Effector memory CD4-positive, alpha-beta T cell (primary cell): ENCODE measurements around the gene TMPRSS2.

Experiments
- DNase-seq, 3 donors: peaks; one replicate each; pipeline ENCODE4 v3.0.0-alpha.2; 2020
- H3K27ac ChIP-seq: 2 replicates; pipeline ENCODE4 v1.7.0; 2013; ENCODE audit warnings: mild to moderate bottlenecking, low read length, moderate library complexity; ENCODE audit not compliant: insufficient read depth, poor library complexity, severe bottlenecking
- H3K27me3 ChIP-seq: replicated peaks from 2 replicates; pipeline ENCODE4 v1.7.0; 2013; ENCODE audit warnings: mild to moderate bottlenecking, low read length; ENCODE audit not compliant: insufficient read depth, control insufficient read depth, poor library complexity, severe bottlenecking
- H3K36me3 ChIP-seq: 2 replicates; pipeline ENCODE4 v1.7.0; 2013; ENCODE audit warnings: mild to moderate bottlenecking, low read length, moderate library complexity; ENCODE audit not compliant: control insufficient read depth, insufficient read depth
- H3K4me1 ChIP-seq: 2 replicates; pipeline ENCODE4 v1.7.0; 2013; ENCODE audit warnings: low read length, mild to moderate bottlenecking; ENCODE audit not compliant: control insufficient read depth, insufficient read depth, poor library complexity, severe bottlenecking
- H3K4me3 ChIP-seq: 2 replicates; pipeline ENCODE4 v1.7.0; 2013; ENCODE audit warnings: low read length, low read depth, mild to moderate bottlenecking; ENCODE audit not compliant: insufficient read depth, poor library complexity, severe bottlenecking
- H3K9me3 ChIP-seq: 2 replicates; pipeline ENCODE4 v1.7.0; 2013; ENCODE audit warnings: mild to moderate bottlenecking, low read length, moderate library complexity; ENCODE audit not compliant: control insufficient read depth

The TMPRSS2 gene

GRCh38 chr21:41442481-41443186 lies 65.3 kb downstream of the TMPRSS2 start:
- Histone ChIP-seq H3K9me3 (no peaks in the 10 kb centered on the region), H3K27ac (no peak overlapping the region), H3K4me3 (no peak overlapping the region), H3K36me3 (peaks cover 96% of the 10 kb centered on the region), H3K4me1 (no peaks in the 10 kb centered on the region), H3K27me3 (no peaks in the 10 kb centered on the region)
- no peak for DNase-seq

- H3K4me3 ChIP-seq, result no peak overlapping the region
- no peak overlapping the region for H3K27ac ChIP-seq
- H3K36me3 ChIP-seq, result peaks cover 96% of the 10 kb centered on the region
- no peak for DNase-seq
- H3K4me1 ChIP-seq, result no peaks in the 10 kb centered on the region
- H3K27me3 ChIP-seq, result no peaks in the 10 kb centered on the region
- H3K9me3 ChIP-seq, result no peaks in the 10 kb centered on the region
These were observed 66.4 kb downstream of the TMPRSS2 start for GRCh38 chr21:41441546-41441945.

DNA sequence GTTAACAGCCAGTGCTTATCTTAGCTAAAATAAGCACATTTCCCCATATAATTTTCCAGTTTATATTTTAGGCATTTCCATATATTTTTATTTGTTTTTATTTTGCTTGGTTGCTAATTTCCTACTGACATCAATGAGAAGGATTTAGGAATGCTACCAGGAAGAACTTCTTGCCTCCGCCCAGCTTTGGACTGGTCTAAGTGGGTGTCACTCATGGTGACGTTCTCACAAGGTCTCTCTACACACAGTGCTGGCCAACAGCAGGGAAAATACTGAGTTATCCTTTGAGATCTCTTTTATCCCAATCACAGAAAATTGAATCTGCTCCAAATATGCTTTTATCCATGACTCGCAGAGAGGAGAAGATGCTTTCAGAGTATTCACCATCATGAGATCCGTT lies 68.7 kb downstream of the TMPRSS2 start:
- Histone ChIP-seq H3K27me3 (no peaks in the 10 kb centered on the region), H3K4me3 (no peak overlapping the region), H3K9me3 (no peaks in the 10 kb centered on the region), H3K4me1 (no peaks in the 10 kb centered on the region), H3K27ac (no peak overlapping the region), H3K36me3 (peaks cover 97% of the 10 kb centered on the region)
- no peak for DNase-seq

GRCh38 chr21:41438425-41439113 lies 69.4 kb downstream of the TMPRSS2 start:
- H3K9me3 ChIP-seq, result no peaks in the 10 kb centered on the region
- H3K27ac ChIP-seq, result no peak overlapping the region
- no peaks in the 10 kb centered on the region for H3K27me3 ChIP-seq
- peaks cover 98% of the 10 kb centered on the region for H3K36me3 ChIP-seq
- no peak for DNase-seq
- H3K4me3 ChIP-seq, result no peak overlapping the region
- H3K4me1 ChIP-seq, result no peaks in the 10 kb centered on the region

GRCh38 chr21:41437729-41438128 lies 70.2 kb downstream of the TMPRSS2 start:
- H3K36me3 ChIP-seq, result peaks cover 98% of the 10 kb centered on the region
- no peak overlapping the region for H3K27ac ChIP-seq
- H3K27me3 ChIP-seq, result no peaks in the 10 kb centered on the region
- DNase-seq, result no peak
- no peaks in the 10 kb centered on the region for H3K4me1 ChIP-seq
- H3K9me3 ChIP-seq, result no peaks in the 10 kb centered on the region
- no peak overlapping the region for H3K4me3 ChIP-seq

- Histone ChIP-seq H3K27me3 (no peaks in the 10 kb centered on the region), H3K27ac (no peak overlapping the region), H3K36me3 (peaks cover 92% of the 10 kb centered on the region), H3K4me3 (no peak overlapping the region), H3K9me3 (no peaks in the 10 kb centered on the region), H3K4me1 (no peaks in the 10 kb centered on the region)
- DNase-seq, result no peak
These were observed 72.3 kb downstream of the TMPRSS2 start for GRCh38 chr21:41435706-41436105.

DNA sequence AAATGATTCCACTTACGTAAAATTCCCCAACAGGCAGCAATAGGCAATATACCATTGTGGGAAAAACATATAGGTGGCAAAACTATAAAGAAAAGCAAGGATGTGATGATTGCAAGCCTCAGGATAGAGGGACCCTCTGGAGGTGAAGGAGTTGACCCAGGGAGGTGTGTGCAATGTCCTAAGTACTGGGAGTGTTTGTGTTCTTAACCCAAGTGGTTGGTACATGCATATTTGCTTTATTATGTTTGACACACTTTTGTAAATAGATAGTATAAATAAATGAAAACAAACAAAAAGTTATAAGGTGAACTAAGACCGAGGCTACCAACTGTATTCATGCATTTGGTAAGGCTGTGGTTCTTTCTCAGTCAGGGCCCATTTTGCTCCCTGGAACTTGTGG lies 74.4 kb downstream of the TMPRSS2 start:
- H3K4me1 ChIP-seq, result no peaks in the 10 kb centered on the region

DNA sequence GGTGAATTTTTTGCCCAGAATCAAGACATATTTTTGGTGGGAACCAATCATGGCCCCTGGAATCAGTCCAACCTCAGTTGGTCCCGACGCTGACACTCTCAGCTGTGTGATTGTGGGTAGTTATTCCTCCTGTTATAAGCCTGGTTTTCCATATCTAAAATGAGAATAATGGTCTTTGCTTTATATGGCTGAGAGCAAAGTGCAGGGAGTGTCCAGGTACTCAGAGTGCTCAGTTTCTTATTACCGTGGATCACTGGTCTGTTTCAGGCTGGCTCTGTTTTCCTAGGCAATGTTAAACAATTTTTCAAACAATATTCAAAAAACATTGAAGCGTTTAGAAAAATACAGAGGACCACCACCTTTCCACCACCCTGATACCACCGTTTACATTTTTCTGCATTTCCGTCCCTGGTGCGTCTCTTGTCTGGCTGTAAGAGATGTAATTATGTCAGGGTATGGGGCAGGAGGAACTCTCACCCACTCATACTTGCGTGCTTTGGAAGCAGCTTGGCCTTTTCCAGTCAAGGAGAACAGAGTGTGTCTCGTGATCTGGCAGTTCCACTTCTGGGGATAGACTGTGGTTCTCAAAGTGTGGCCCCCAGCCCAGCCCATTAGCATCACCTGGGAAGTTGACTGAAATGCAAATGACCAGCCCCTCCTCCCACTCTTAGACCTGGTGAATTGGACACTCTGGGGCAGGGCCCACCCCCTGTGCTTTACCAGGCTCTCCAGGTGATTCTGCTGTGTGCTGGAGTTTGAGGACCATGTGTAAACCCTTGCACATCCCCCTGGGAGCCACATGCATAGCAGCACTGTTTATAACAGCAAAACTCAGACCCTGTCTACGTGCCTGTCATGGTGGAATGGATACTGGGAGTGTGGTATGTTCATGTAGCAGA lies 75.1 kb downstream of the TMPRSS2 start:
- no peaks in the 10 kb centered on the region for H3K9me3 ChIP-seq
- peaks cover 71% of the 10 kb centered on the region for H3K36me3 ChIP-seq
- no peak overlapping the region for H3K4me3 ChIP-seq
- H3K4me1 ChIP-seq, result no peaks in the 10 kb centered on the region
- no peak overlapping the region for H3K27ac ChIP-seq
- DNase-seq, result no peak
- no peaks in the 10 kb centered on the region for H3K27me3 ChIP-seq

More for the DNA sequence above, 74.4 kb downstream of the TMPRSS2 start:
- peaks cover 74% of the 10 kb centered on the region for H3K36me3 ChIP-seq
- no peak for DNase-seq
- no peak overlapping the region for H3K27ac ChIP-seq
- no peaks in the 10 kb centered on the region for H3K9me3 ChIP-seq
- no peaks in the 10 kb centered on the region for H3K27me3 ChIP-seq
- no peak overlapping the region for H3K4me3 ChIP-seq

DNA sequence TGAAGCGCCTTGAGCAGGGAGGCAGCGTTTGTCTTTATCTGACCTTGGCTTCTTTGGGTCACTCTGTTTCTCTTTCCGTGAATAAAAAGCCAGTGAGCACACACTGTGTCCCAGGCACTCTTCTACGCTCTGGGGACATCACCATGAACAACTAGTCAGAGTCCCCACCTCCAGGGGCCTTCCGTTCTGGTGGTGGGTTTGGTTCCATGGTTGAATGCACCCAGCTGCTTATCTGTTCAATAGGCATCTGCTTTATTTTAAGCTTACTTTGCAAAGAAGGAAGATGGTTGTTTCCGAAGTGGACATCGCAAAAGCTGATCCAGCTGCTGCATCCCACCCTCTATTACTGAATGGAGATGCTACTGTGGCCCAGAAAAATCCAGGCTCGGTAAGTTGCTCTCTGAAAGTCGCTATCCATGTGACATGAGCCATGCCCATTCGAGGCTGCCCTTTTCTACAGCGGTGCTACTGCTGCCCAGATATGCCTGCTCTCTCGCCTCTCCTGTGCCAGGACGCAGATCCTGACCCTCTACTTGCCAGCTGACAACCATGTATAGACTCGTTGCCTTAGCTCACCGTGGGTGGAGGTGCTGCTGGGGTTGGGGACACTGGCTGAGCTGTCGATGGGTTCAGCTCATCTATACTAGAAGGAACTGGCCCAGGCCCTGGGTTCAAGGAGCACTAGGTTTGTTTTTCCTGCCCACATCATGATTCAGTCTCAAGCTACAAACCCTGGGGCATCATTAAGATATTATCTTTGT lies 76.0 kb downstream of the TMPRSS2 start:
- H3K27me3 ChIP-seq, result no peaks in the 10 kb centered on the region
- no peak overlapping the region for H3K27ac ChIP-seq
- no peak for DNase-seq
- H3K4me3 ChIP-seq, result no peak overlapping the region
- peaks cover 63% of the 10 kb centered on the region for H3K36me3 ChIP-seq
- H3K9me3 ChIP-seq, result no peaks in the 10 kb centered on the region
- H3K4me1 ChIP-seq, result peaks cover 7% of the 10 kb centered on the region
